DND-41 (cell line): ENCODE results near the gene RTF1.

Experiments used
- ATAC-seq: fragments of 200-7000 bp; cut with Tn5 transposase; 3 replicates; pipeline ENCODE4 v1.9.1; 2021; ENCODE audit warnings: low read depth; ENCODE audit not compliant: insufficient read depth
- DNase-seq: peaks from one replicate; pipeline ENCODE4 v3.0.0-alpha.2; 2020
- H2AFZ ChIP-seq: 2 replicates; pipeline ENCODE4 v1.6.0; 2012; ENCODE audit warnings: low read depth, low read length
- H3K27ac ChIP-seq: 2 replicates; pipeline ENCODE4 v1.5.1; 2012; ENCODE audit warnings: low read length, inconsistent platforms
- H3K27me3 ChIP-seq: fragments of 200-600 bp; sonication (generic); 2 replicates; pipeline ENCODE4 v1.6.0; 2012; ENCODE audit warnings: low read length, mild to moderate bottlenecking, inconsistent platforms; ENCODE audit not compliant: insufficient read depth, poor library complexity
- H3K36me3 ChIP-seq: 2 replicates; pipeline ENCODE4 v1.5.1; 2012; ENCODE audit warnings: low read length, inconsistent platforms; ENCODE audit not compliant: insufficient read depth
- H3K4me1 ChIP-seq: 2 replicates; pipeline ENCODE4 v1.5.1; 2012; ENCODE audit warnings: mild to moderate bottlenecking, low read length; ENCODE audit not compliant: insufficient read depth
- H3K4me2 ChIP-seq: 2 replicates; pipeline ENCODE4 v1.6.0; 2012; ENCODE audit warnings: mild to moderate bottlenecking, moderate library complexity, low read length, inconsistent platforms; ENCODE audit not compliant: insufficient read depth
- H3K4me3 ChIP-seq, 2 experiments: fragments of 200-600 bp in 1 of 2; shearing (Covaris generic) in 1 of 2; 2 replicates each; pipeline ENCODE4 v1.5.1; 2012 to 2016; ENCODE audit warnings: inconsistent platforms in 2 of 2, low read length in 2 of 2, mild to moderate bottlenecking in 2 of 2, low read depth in 1 of 2, moderate library complexity in 1 of 2
- H3K79me2 ChIP-seq: 2 replicates; pipeline ENCODE4 v1.6.0; 2012; ENCODE audit warnings: low read length, inconsistent platforms; ENCODE audit not compliant: insufficient read depth
- H3K9ac ChIP-seq: 2 replicates; pipeline ENCODE4 v1.6.0; 2012; ENCODE audit warnings: low read depth, mild to moderate bottlenecking, inconsistent platforms, low read length, moderate library complexity
- H3K9me3 ChIP-seq: 2 replicates; pipeline ENCODE4 v1.5.1; 2012; ENCODE audit warnings: low read length, moderate library complexity, mild to moderate bottlenecking, inconsistent platforms; ENCODE audit not compliant: insufficient read depth, severe bottlenecking
- H4K20me1 ChIP-seq: 2 replicates; pipeline ENCODE4 v1.6.0; 2012; ENCODE audit warnings: low read length; ENCODE audit not compliant: insufficient read depth
- CTCF ChIP-seq: IDR thresholded peaks from 2 replicates; pipeline ENCODE4 v1.5.1; 2012; ENCODE audit warnings: borderline replicate concordance, low read length, moderate library complexity, mild to moderate bottlenecking; ENCODE audit not compliant: poor library complexity, severe bottlenecking; ENCODE audit errors: extremely low read depth
- EZH2 ChIP-seq: IDR thresholded peaks from 3 replicates; pipeline ENCODE4 v1.6.1; 2012; ENCODE audit warnings: borderline replicate concordance, low read depth, mild to moderate bottlenecking, moderate library complexity, low read length, inconsistent platforms; ENCODE audit not compliant: severe bottlenecking

RTF1 gene

GRCh38 chr15:41510728-41511127, 93.8 kb downstream of the RTF1 start:
- no peak overlapping the region for H3K9ac ChIP-seq
- no peak overlapping the region for H3K4me2 ChIP-seq
- H3K36me3 ChIP-seq, result no peaks in the 10 kb centered on the region
- H3K27me3 ChIP-seq, result no peaks in the 10 kb centered on the region
- DNase-seq (no peak), ATAC-seq (no peak)
- no peaks in the 10 kb centered on the region for H3K79me2 ChIP-seq
- no peak overlapping the region for H3K4me3 ChIP-seq
- H3K9me3 ChIP-seq, result no peaks in the 10 kb centered on the region
- H3K4me1 ChIP-seq, result no peaks in the 10 kb centered on the region
- TF ChIP-seq CTCF, result no peak
- TF ChIP-seq EZH2, result no peak
- no peak overlapping the region for H3K27ac ChIP-seq
- H4K20me1 ChIP-seq, result no peaks in the 10 kb centered on the region
- no peak overlapping the region for H2AFZ ChIP-seq

GRCh38 chr15:41511331-41511898, 94.5 kb downstream of the RTF1 start:
- ATAC-seq, result no peak
- Histone ChIP-seq H3K9ac (no peak overlapping the region), H3K79me2 (no peaks in the 10 kb centered on the region), H3K27me3 (no peaks in the 10 kb centered on the region), H3K9me3 (no peaks in the 10 kb centered on the region), H3K4me3 (no peak overlapping the region), H2AFZ (no peak overlapping the region), H3K27ac (no peak overlapping the region), H4K20me1 (no peaks in the 10 kb centered on the region), H3K4me2 (no peak overlapping the region), H3K4me1 (no peaks in the 10 kb centered on the region), H3K36me3 (no peaks in the 10 kb centered on the region)
- DNase-seq, result no peak
- TF ChIP-seq EZH2 (no peak), CTCF (no peak)

GRCh38 chr15:41511899-41512369, 95.0 kb downstream of the RTF1 start:
- H2AFZ ChIP-seq, result no peak overlapping the region
- no peaks in the 10 kb centered on the region for H3K4me1 ChIP-seq
- no peaks in the 10 kb centered on the region for H3K27me3 ChIP-seq
- H3K4me3 ChIP-seq, result no peak overlapping the region
- 0 out of 2 replicates have a peak, but pooled peaks cover under 1% of the 10 kb centered on the region for H3K36me3 ChIP-seq
- TF ChIP-seq EZH2 (no peak), CTCF (no peak)
- no peak overlapping the region for H3K4me2 ChIP-seq
- H3K27ac ChIP-seq, result no peak overlapping the region
- no peaks in the 10 kb centered on the region for H3K9me3 ChIP-seq
- H3K9ac ChIP-seq, result no peak overlapping the region
- DNase-seq (no peak), ATAC-seq (no peak)
- no peaks in the 10 kb centered on the region for H3K79me2 ChIP-seq
- H4K20me1 ChIP-seq, result no peaks in the 10 kb centered on the region

- DNase-seq (no peak), ATAC-seq (no peak)
- Histone ChIP-seq H3K27me3 (no peaks in the 10 kb centered on the region), H3K27ac (no peak overlapping the region), H3K36me3 (peaks cover 7% of the 10 kb centered on the region; the same call in 1 of the 2 replicates), H3K4me2 (no peak overlapping the region), H3K4me1 (no peaks in the 10 kb centered on the region), H3K4me3 (no peak overlapping the region), H3K9ac (no peak overlapping the region), H4K20me1 (no peaks in the 10 kb centered on the region), H3K79me2 (no peaks in the 10 kb centered on the region), H2AFZ (no peak overlapping the region), H3K9me3 (no peaks in the 10 kb centered on the region)
- TF ChIP-seq CTCF (no peak), EZH2 (no peak)
These were observed 95.6 kb downstream of the RTF1 start for GRCh38 chr15:41512512-41512939.
